ENCODE data around the gene LMO3. TPM values are rescaled to one million over a fixed set of nuclear protein-coding genes. Genes with fewer than 3 reads are reported as not detected.
"Not testable (repeated sequence)": the region's sequence is repeated elsewhere in the genome, so short reads cannot be mapped to it uniquely, and the experiment has no call there.

Gene LMO3
- total RNA-seq, 1 donor from 2014 or later: not detected

DNA sequence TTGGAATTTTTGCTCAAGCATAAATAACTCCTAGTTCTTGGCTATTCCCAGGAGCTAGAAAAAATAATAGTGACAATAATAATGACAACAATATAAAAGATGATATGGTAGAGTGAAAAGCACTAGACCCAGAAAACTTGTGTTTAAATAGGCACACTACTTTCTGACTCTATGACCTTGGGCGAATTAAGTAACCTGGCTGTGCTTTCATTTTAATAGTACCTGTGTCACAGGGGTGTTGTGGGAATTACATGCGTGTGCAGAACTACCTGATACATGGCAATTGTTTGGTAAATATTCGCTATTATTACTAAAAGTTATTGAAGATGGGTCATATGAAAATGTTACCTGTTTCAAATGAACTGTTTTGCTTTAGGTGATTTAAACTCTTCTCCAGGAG lies 60.1 kb downstream of the LMO3 start:
- no peak for DNase-seq (ENCODE audit: low read depth)

DNA sequence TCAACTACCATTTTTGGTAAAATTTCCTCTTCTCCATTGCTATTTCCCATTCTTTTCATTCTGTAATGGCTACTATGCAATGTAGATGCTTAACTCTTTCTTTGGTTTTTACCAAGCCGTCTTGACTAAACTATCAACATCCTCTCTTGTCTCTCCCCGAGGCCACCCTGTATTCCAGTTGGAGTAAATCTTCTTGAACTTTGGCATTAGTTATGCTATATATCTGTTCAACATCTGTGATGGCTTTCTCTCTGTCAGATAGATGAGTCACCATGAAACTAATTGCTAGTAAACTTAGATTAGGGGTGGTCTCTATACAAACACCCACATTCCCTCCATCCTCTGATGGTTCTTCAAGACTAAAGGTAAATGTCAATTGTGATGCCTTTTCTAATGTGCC lies 63.4 kb downstream of the LMO3 start:
- no peak for DNase-seq (ENCODE audit: low read depth)

DNA sequence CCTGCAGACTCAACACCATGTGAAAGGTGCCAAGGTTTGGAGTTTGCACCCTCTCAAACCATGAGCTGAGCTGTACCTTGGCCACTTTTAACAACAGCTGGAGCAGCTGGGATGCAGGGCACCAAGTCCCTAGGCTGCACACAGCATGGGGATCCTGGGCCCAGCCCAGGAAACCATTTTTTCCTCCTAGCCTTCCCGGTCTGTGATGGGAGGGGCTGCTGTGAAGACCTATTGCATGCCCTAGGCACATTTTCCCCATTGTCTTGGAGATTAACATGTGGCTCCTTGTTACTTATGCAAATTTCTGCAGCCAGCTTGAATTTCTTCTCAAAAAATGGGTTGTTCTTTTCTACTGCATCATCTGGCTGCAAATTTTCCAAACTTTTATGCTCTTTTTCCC lies 68.3 kb downstream of the LMO3 start:
- not testable (repeated sequence) for DNase-seq (ENCODE audit: low read depth)

DNA sequence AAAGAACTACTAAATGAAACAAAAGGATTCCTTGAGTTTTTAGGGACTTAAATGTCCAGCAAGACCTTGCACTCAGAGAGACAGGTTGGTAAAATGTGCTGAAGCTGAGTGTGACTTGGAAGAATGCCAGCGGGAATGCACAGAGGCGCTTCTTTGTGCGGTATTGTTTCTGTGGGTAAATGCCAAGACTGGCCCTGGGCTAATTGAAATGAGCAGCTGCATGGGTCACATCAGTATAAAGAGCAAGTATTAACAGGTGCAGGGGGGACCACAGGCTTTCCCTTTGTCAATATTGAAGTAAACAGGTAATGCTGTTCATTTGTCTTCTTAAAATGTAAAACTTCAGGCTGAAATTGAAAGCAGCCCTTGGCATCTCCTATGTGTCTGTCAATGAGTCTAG lies 74.3 kb downstream of the LMO3 start:
- no peak for DNase-seq (ENCODE audit: low read depth)

GRCh38 chr12:16530268-16530850 lies 75.6 kb downstream of the LMO3 start:
- no peak for DNase-seq (ENCODE audit: low read depth)

DNA sequence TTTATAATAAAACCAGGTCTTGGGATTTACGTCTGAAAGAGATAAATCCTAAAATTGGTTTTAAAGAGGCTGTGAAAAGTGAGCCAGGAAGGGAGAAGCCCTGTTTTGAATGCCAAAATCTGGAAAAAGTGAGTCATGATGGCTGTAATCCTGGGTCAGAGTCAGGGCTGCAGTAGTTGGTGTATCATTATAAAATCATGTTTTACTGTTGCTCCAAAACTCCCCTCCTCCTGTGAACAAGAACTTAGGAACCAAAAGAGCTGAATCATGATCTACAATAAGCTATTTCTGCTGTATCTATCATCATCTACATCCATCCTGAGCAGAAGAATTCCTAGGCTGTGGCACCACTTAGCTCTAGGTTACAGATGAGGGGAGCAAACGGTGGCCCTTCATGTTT lies 79.3 kb downstream of the LMO3 start:
- DNase-seq (ENCODE audit: low read depth): peak; percentile 6

DNA sequence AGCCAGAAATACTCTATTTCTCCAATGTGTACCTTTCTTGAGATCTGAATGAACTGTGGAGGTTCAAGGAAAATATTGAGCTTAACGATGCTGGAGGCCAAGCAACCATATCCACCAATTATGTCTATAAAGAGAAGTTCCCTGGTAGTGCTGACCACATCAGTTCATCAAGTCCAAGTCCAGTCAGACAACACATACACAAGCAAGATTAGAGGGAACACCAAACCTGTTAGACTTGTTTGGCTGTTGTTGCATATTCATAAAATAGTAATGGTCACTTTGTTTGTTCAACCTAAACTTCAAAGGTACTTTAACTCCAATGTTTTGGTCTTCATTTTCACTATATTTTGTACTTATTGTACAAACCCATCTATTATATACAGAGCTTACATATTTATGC lies 81.6 kb downstream of the LMO3 start:
- peak; percentile 23 for DNase-seq (ENCODE audit: low read depth)

DNA sequence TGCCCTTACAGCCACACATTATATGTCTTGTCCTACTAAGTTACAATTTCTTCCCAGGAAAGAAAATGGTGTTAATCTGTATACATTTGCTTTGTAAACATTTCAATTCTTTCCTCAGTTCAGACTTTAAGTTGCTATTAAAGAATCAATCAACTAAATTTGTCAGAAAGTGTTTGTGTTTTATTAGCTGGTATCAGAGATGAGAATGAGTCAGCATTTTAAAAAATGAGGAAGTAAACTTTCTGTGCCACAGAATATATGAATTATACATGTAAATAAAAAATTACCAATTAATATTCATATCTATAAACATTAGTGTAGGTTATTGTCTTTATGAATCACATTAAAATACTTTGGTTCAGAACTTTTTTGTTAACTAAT lies 82.0 kb downstream of the LMO3 start:
- DNase-seq (ENCODE audit: low read depth): no peak

DNA sequence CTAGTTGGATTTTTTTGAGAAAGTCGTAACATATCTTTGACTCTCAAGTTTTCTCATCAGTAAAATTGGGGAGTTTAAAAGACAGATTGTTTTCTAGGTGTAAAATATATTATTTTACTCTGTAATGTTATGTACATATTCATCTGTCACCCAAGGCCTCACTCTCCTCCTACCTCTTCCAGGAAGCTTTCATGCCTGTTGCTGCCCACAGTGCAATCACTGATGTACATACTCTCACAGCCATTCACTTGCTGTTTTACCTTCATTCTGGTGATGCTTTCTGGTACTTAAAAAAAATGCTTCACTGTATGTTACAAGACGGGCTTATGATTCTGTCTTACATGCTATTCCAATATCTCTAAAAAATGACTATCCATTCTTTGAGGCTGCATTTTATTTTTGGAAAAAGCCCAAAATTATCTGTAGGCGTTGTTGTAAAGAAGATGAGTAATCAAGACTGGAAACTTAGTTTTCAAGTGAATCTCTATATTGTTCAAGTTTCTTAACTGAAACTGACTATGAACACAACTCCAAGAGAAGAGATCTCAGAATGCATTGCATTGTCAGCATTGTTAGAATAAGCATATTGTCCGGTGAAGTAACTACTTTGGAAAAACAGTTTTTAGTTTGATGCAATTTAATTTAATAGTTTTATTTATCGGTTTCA lies 82.5 kb downstream of the LMO3 start:
- DNase-seq (ENCODE audit: low read depth): no peak

GRCh38 chr12:16520328-16520727 lies 85.6 kb downstream of the LMO3 start:
- DNase-seq (ENCODE audit: low read depth): no peak

- DNase-seq (ENCODE audit: low read depth): no peak
Observed at GRCh38 chr12:16515666-16516065, 90.3 kb downstream of the LMO3 start.

DNA sequence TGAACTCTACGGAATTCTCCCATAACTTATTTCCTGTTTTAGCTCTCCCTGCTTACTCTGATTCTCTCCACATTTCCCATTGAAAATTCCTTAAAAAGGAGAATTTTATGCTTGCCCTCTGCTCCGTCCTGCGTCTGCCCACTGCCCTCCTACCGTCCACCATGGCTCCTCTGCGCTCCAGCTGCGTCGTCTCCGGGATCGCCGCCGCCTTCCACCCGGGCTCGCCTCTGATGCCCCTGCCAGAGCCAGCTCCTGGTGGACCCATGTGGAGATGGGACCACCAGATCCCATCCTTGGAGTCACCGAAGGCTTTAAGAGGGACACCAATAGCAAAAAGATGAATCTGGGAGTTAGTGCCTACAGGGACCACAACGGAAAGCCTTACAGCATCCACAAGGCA lies 92.7 kb downstream of the LMO3 start:
- DNase-seq (ENCODE audit: low read depth): no peak

DNA sequence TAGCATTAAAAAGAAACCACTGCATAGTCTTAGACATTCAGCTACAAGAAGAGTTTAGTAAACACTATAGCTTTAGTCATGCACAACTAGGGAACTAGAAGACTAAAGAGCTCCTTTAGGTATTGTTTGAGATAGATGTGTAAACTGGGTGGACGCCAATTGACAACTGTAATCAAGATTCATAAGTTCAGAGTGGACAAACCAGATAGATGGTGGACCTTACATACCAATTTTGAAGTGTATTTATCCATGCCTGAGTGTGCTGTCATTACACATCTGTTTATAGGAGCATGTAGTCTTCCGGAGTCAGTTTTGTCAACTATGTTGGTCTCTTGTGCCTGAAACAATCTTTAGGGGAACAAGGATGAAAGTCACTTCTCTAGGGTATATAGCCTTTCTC lies 96.6 kb downstream of the LMO3 start:
- no peak for DNase-seq (ENCODE audit: low read depth)

DNA sequence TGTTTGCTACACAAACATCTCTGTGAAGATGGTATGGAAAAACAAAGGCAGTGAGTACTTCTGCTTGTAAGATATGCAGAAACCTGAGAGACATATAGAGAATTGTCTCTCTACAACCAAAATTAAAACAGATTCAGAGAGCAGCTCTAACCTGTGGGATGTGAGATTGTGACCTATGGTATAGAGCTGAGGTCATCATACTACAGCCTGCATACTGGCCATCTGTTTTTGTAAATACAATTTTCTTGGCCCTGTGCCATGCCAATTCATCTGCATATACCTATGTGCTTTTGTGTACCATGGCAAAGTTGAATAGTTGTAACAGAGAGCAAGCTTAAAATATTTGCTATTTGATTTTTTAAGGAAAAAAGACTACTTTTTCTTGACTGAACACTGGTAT lies 99.6 kb downstream of the LMO3 start:
- DNase-seq (ENCODE audit: low read depth): no peak

- no peak for DNase-seq (ENCODE audit: low read depth)
Observed at GRCh38 chr12:16504200-16504599, 101.8 kb downstream of the LMO3 start.

DNA sequence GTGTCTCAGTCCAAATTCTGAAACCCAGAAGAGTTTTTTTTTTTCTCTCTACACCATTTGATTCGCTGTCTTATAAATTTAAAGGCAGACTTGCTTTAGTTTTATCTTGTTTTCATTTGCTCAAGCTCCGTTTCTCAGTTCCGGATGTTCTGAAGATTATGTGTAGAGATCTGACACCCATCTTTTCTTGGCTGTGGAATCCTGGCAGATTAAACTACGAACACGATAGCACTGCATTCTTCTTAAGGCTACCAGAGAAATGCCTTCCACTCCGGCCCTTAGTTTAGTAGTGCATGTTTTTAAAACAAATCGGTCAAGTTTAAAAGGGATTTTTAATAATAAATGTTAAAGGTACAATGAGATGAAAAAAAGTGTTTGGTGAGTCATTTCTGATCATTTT lies 106.4 kb downstream of the LMO3 start:
- no peak for DNase-seq (ENCODE audit: low read depth)
